ENCODE results near the gene LRGUK. TPM values are rescaled to one million over a fixed set of nuclear protein-coding genes. Genes with fewer than 3 reads are reported as not detected.

LRGUK gene
- total and polyA plus RNA-seq, 2 of the 8 experiments (the other 6 are each of a cell fraction or from before 2014, with no cell fraction given): 1.5 to 3.6 TPM

DNA sequence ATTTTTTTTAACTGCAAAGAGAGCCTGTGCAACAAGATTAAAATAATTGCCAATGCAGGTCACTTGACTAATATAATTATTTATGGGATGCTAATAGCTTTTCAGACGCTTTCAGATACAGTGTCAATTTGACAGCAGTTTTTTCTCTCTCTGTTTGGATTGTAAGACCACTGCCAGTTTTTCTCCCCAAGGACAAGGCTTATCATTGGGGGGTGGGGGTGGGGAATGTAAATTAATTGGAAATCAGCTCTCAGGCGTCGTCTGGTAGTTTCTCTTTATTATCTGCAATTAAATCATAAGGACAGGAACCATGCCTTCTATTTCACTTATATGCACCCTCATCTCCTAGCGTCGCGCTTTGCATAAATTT, 559 bp upstream of the LRGUK start (continued):
- TF ChIP-seq CHD7 (IDR thresholded peaks at IDR 0.05; ENCODE audit: insufficient replicate concordance, low read length) (no peak), CREB1 (IDR thresholded peaks at IDR 0.05) (no peak), SIRT6 (IDR thresholded peaks at IDR 0.05; ENCODE audit: low read length) (no peak), SIX5 (IDR thresholded peaks at IDR 0.05; ENCODE audit: low read depth, low read length) (no peak), TAF1 (IDR thresholded peaks at IDR 0.05; ENCODE audit: low read depth, low read length) (no peak), RAD21 (IDR thresholded peaks at IDR 0.05 in 1 of 2, conservative IDR thresholded peaks at IDR 0.05 in 1 of 2; ENCODE audit: low read depth in 2 of 2, low read length in 2 of 2) (no peak), NANOG (IDR thresholded peaks at IDR 0.05; ENCODE audit: insufficient read depth, low read depth, low read length, poor library complexity, severe bottlenecking) (no peak)
- TF ChIP-seq, protein P1, sequence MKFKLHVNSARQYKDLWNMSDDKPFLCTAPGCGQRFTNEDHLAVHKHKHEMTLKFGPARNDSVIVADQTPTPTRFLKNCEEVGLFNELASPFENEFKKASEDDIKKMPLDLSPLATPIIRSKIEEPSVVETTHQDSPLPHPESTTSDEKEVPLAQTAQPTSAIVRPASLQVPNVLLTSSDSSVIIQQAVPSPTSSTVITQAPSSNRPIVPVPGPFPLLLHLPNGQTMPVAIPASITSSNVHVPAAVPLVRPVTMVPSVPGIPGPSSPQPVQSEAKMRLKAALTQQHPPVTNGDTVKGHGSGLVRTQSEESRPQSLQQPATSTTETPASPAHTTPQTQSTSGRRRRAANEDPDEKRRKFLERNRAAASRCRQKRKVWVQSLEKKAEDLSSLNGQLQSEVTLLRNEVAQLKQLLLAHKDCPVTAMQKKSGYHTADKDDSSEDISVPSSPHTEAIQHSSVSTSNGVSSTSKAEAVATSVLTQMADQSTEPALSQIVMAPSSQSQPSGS (IDR thresholded peaks at IDR 0.05; ENCODE audit: low read length): no peak
- TF ChIP-seq, protein P2, sequence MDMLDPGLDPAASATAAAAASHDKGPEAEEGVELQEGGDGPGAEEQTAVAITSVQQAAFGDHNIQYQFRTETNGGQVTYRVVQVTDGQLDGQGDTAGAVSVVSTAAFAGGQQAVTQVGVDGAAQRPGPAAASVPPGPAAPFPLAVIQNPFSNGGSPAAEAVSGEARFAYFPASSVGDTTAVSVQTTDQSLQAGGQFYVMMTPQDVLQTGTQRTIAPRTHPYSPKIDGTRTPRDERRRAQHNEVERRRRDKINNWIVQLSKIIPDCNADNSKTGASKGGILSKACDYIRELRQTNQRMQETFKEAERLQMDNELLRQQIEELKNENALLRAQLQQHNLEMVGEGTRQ (IDR thresholded peaks at IDR 0.05; ENCODE audit: low read length): no peak
